MM.1S (cell line): Measurements from ENCODE around the gene NEDD4L.

Experiments used
- CTCF ChIP-seq: fragments of 300-600 bp; sonication (generic); IDR thresholded peaks from 2 replicates; pipeline ENCODE4 v1.5.1; 2016; ENCODE audit warnings: antibody characterized with exemption, low read length, mixed read lengths
- EZH2 ChIP-seq: fragments of 300-600 bp; sonication (generic); optimal IDR thresholded peaks from 2 replicates; pipeline ENCODE3; 2017; ENCODE audit warnings: low read depth, mild to moderate bottlenecking, antibody characterized with exemption, low read length, mixed read lengths

- no peak for TF ChIP-seq EZH2
- no peak for TF ChIP-seq CTCF
These were observed 227.7 kb downstream of the NEDD4L start for GRCh38 chr18:58271770-58272169.
